ENCODE measurements around the gene FYCO1. TPM values are rescaled to one million over a fixed set of nuclear protein-coding genes. Genes with fewer than 3 reads are reported as not detected.

The FYCO1 gene
- total RNA-seq, 1 donor from 2014 or later, result 7.9 TPM

DNA sequence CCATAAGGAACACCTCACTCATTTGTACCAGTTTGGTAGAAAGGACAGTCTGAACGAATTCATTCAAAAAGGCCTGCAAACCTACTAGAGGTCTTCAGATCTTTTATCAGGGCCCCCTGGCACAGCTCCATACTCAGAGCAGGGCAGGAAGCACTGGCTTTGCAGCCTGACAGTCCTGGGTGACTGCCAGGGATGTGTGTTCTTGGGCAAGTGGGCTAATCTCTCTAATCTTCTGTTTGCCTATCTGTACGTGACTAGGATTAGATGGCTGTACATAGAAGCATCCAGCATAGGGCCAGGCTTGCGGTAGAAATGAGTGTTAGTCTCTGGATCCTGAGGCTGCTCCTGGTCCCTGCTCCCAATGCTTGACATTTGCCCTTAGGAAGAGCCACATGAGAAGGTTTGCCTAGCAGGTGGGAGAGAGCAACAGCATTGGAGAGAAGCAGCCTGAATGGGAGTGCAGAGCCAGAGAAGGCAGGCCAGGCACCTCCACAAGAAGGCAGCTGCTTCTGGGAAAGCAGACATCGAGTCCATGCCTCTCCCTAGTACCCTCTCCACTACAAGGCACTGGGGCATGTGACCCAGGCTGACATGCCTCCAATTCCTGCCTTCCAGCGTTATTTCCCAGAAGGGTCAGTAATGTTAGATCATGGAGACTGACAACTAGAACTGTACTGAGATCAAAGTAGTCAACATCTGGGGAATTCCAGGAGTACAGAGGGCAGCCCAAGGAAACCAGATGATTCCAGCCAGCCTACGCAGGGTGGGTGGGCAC is 53.4 kb downstream of the FYCO1 start:
- FAIRE-seq (no peak), DNase-seq (ENCODE audit: low read depth) (no peak)
- Histone ChIP-seq H3K36me3 (ENCODE audit: control insufficient read depth, insufficient read depth, low read length) (peaks cover 2% of the 10 kb centered on the region), H3K27me3 (ENCODE audit: control insufficient read depth, insufficient read depth, low read length) (no peaks in the 10 kb centered on the region), H3K4me3 (ENCODE audit: low read depth, low read length) (no peak overlapping the region)
- no peak for TF ChIP-seq CTCF (IDR thresholded peaks at IDR 0.05; ENCODE audit: insufficient read depth, low read length, severe bottlenecking)

DNA sequence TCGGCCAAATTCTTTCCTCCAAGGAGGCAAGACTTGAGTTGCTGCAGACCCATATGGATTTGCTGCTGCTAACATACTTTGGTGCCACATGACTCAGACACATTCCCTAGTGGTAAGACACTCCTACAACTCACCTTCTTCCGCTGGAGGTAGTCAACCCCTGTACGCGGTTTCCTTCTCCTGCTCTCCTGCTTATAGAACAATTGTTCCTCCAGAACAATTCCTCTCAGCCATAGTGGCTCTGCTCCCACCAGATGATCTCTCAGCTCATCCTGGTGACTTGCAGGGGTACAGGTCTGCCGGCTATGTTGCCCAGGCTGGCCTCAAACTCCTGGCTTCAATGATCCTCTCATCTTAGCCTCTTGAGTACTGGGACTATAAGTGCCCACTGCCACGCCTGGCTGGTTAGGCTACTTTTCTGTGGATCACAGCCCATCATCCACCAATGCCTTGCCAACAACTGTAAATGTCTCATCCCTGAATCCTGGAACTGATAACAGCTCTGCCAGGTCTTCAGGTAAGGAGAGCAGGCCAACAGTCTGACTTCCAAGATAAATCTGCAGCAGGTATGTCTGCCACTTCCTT is 54.8 kb downstream of the FYCO1 start:
- no peak overlapping the region for H3K4me3 ChIP-seq (ENCODE audit: low read depth, low read length)
- peak; percentile 20 for DNase-seq (ENCODE audit: low read depth)

GRCh38 chr3:45940004-45940780 is 55.4 kb downstream of the FYCO1 start:
- H3K36me3 ChIP-seq (ENCODE audit: control insufficient read depth, insufficient read depth, low read length), result peaks cover 2% of the 10 kb centered on the region
- H3K27me3 ChIP-seq (ENCODE audit: control insufficient read depth, insufficient read depth, low read length), result no peaks in the 10 kb centered on the region
- FAIRE-seq (peak; percentile 7), DNase-seq (ENCODE audit: low read depth) (no peak)
- TF ChIP-seq CTCF (IDR thresholded peaks at IDR 0.05; ENCODE audit: insufficient read depth, low read length, severe bottlenecking), result no peak
- no peak overlapping the region for H3K4me3 ChIP-seq (ENCODE audit: low read depth, low read length)

More for the DNA sequence above, 54.8 kb downstream of the FYCO1 start:
- Histone ChIP-seq H3K27me3 (ENCODE audit: control insufficient read depth, insufficient read depth, low read length) (no peaks in the 10 kb centered on the region), H3K36me3 (ENCODE audit: control insufficient read depth, insufficient read depth, low read length) (peaks cover 2% of the 10 kb centered on the region)
- no peak for FAIRE-seq
- TF ChIP-seq CTCF (IDR thresholded peaks at IDR 0.05; ENCODE audit: insufficient read depth, low read length, severe bottlenecking), result no peak

DNA sequence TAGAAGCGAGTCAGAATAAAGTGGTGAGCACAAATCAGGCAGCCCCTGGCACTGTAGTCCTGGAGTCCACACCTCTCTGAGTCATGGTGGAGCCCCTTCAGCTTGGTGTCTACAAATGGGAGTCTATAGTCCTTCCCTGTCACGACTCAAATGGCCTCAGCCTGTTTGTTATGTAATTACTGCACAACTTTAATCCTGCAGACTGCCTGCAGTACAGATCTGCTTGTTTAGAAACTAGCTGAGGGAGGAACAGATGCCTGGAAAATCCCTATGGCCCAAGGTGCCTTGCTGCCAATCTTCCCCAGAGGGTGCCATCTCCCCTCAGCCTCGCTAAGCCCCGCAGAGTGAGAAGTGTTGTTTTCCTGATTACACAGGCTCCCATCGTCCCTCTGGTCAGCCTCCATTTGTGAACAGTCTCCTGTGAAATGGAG is 56.3 kb downstream of the FYCO1 start:
- no peaks in the 10 kb centered on the region for H3K27me3 ChIP-seq (ENCODE audit: control insufficient read depth, insufficient read depth, low read length)
- no peak for FAIRE-seq
- no peak overlapping the region for H3K4me3 ChIP-seq (ENCODE audit: low read depth, low read length)
- no peak for TF ChIP-seq CTCF (IDR thresholded peaks at IDR 0.05; ENCODE audit: insufficient read depth, low read length, severe bottlenecking)
- peaks cover 4% of the 10 kb centered on the region for H3K36me3 ChIP-seq (ENCODE audit: control insufficient read depth, insufficient read depth, low read length)
- DNase-seq (ENCODE audit: low read depth), result peak; percentile 22

DNA sequence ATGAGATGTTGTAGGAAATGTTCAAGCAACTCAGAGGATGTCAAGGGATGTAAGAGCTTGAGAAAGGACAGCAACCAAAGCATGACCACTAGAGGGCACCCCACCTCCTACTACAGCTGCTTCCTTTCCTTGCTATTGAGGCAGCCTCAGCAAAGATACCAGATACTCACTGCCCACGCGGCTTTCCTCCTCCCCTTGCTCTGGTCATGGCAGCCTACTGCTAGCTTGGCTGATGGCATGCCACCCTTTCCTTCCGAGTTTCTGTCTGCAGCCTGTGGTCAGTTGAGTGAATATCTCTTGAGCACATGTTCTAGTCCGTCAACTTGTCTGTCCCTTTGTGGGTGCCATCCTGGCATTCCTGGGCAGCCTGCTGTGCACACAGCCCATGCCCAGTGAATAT is 56.8 kb downstream of the FYCO1 start:
- FAIRE-seq, result peak; percentile 89
- Histone ChIP-seq H3K27me3 (ENCODE audit: control insufficient read depth, insufficient read depth, low read length) (no peaks in the 10 kb centered on the region), H3K4me3 (ENCODE audit: low read depth, low read length) (no peak overlapping the region), H3K36me3 (ENCODE audit: control insufficient read depth, insufficient read depth, low read length) (peaks cover 4% of the 10 kb centered on the region)
- DNase-seq (ENCODE audit: low read depth), result peak; percentile 82
- peak; percentile 97 for TF ChIP-seq CTCF (IDR thresholded peaks at IDR 0.05; ENCODE audit: insufficient read depth, low read length, severe bottlenecking)
